Right ventricle myocardium superior (tissue), 1 donor: ENCODE measurements around the gene FLRT2. TPM values are rescaled to one million over a fixed set of nuclear protein-coding genes. Genes with fewer than 3 reads are reported as not detected.

Experiments used
- ATAC-seq: fragments of 200-7000 bp; cut with Tn5 transposase; one replicate; pipeline ENCODE4 v1.9.1; 2020; ENCODE audit warnings: mild to moderate bottlenecking; ENCODE audit not compliant: poor library complexity
- DNase-seq: peaks from one replicate; pipeline ENCODE4 v3.0.0-alpha.2; 2020
- intact Hi-C: fragments of 100-400 bp; cut with DNase I; formaldehyde crosslinking; loops from one replicate; pipeline ENCODE4 v1.11.2; 2022
- total RNA-seq: library from RNA; stranded (reverse); fragmentation: NEBNext Ultra II Directional; extraction: Animal tissue kit (Norgen Biotek cat#: 25700); gene quantifications from one replicate; pipeline ENCODE4 v1.2.1, GENCODE V29; 2021
- donor health status: DM: no; HTN: yes; CAD: no; lungs with severe emphysema.

Gene FLRT2
- total RNA-seq, 1 donor from 2014 or later, result 3.0 TPM

GRCh38 chr14:85580536-85581140 lies 50.7 kb downstream of the FLRT2 start:
- ATAC-seq, result no peak
- DNase-seq, result no peak
- intact Hi-C loops, result no loop called here

- ATAC-seq (no peak), DNase-seq (no peak)
- intact Hi-C loops, result no loop called here
Measured at GRCh38 chr14:85581691-85582090, 51.7 kb downstream of the FLRT2 start.

- DNase-seq (no peak), ATAC-seq (no peak)
- intact Hi-C loops, result no loop called here
Measured at GRCh38 chr14:85583380-85583779, 53.4 kb downstream of the FLRT2 start.

- ATAC-seq, result no peak
- intact Hi-C loops, result no loop called here
- DNase-seq, result no peak
Measured at GRCh38 chr14:85584481-85584880, 54.5 kb downstream of the FLRT2 start.

- ATAC-seq (no peak), DNase-seq (no peak)
- intact Hi-C loops, result no loop called here
Measured at GRCh38 chr14:85587151-85587711, 57.3 kb downstream of the FLRT2 start.

GRCh38 chr14:85590784-85591183 lies 60.8 kb downstream of the FLRT2 start:
- intact Hi-C loops, result no loop called here
- DNase-seq (no peak), ATAC-seq (no peak)

- no peak for ATAC-seq
- intact Hi-C loops, result no loop called here
- no peak for DNase-seq
Measured at GRCh38 chr14:85594217-85594616, 64.3 kb downstream of the FLRT2 start.

GRCh38 chr14:85595981-85596380 lies 66.0 kb downstream of the FLRT2 start:
- no peak for DNase-seq
- ATAC-seq, result no peak
- intact Hi-C loops, result no loop called here

- intact Hi-C loops, result no loop called here
- ATAC-seq (no peak), DNase-seq (no peak)
Measured at GRCh38 chr14:85596562-85596961, 66.6 kb downstream of the FLRT2 start.

- DNase-seq, result no peak
- intact Hi-C loops, result no loop called here
- ATAC-seq, result no peak
Measured at GRCh38 chr14:85597701-85598100, 67.8 kb downstream of the FLRT2 start.

- ATAC-seq (no peak), DNase-seq (no peak)
- intact Hi-C loops, result no loop called here
Measured at GRCh38 chr14:85599939-85600338, 70.0 kb downstream of the FLRT2 start.

- no peak for ATAC-seq
- DNase-seq, result no peak
- intact Hi-C loops, result no loop called here
Measured at GRCh38 chr14:85601246-85601645, 71.3 kb downstream of the FLRT2 start.

- ATAC-seq (no peak), DNase-seq (no peak)
- intact Hi-C loops, result no loop called here
Measured at GRCh38 chr14:85601690-85602089, 71.7 kb downstream of the FLRT2 start.

- intact Hi-C loops, result no loop called here
- no peak for ATAC-seq
Measured at GRCh38 chr14:85602345-85602744, 72.4 kb downstream of the FLRT2 start.

GRCh38 chr14:85604021-85604420 lies 74.1 kb downstream of the FLRT2 start:
- intact Hi-C loops, result no loop called here
- no peak for DNase-seq
- ATAC-seq, result no peak

More at GRCh38 chr14:85602345-85602744, 72.4 kb downstream of the FLRT2 start:
- no peak for DNase-seq

GRCh38 chr14:85604714-85605113 lies 74.8 kb downstream of the FLRT2 start:
- intact Hi-C loops, result no loop called here
- ATAC-seq (no peak), DNase-seq (no peak)

- ATAC-seq, result no peak
- intact Hi-C loops, result no loop called here
Measured at GRCh38 chr14:85607651-85608081, 77.7 kb downstream of the FLRT2 start.

GRCh38 chr14:85613496-85613895 lies 83.6 kb downstream of the FLRT2 start:
- intact Hi-C loops, result no loop called here
- no peak for ATAC-seq
- DNase-seq, result no peak

More at GRCh38 chr14:85607651-85608081, 77.7 kb downstream of the FLRT2 start:
- no peak for DNase-seq

GRCh38 chr14:85616386-85616885 lies 86.5 kb downstream of the FLRT2 start:
- DNase-seq (no peak), ATAC-seq (no peak)
- intact Hi-C loops, result no loop called here

GRCh38 chr14:85616886-85617285 lies 86.9 kb downstream of the FLRT2 start:
- no peak for ATAC-seq
- intact Hi-C loops, result no loop called here
- DNase-seq, result no peak

GRCh38 chr14:85617791-85618190 lies 87.8 kb downstream of the FLRT2 start:
- ATAC-seq (no peak), DNase-seq (no peak)
- intact Hi-C loops, result no loop called here
